Lung (tissue), 12 donors: Measurements from ENCODE around the gene IL1RL1. TPM values are rescaled to one million over a fixed set of nuclear protein-coding genes. Genes with fewer than 3 reads are reported as not detected.

Experiments
- ATAC-seq: fragments of 200-7000 bp; cut with Tn5 transposase; one replicate; pipeline ENCODE4 v1.9.1; 2020; ENCODE audit warnings: moderate number of reproducible peaks; ENCODE audit not compliant: insufficient read depth, low FRiP score
- DNase-seq, 3 donors: peaks; one replicate each; pipeline ENCODE4 v3.0.0-alpha.2; 2013 to 2017
- H3K27ac ChIP-seq, 2 donors: one replicate each; pipeline ENCODE4 v1.5.1; 2013; ENCODE audit warnings: mild to moderate bottlenecking in 2 of 2, moderate library complexity in 2 of 2, control low read depth in 1 of 2, inconsistent platforms in 1 of 2, low read depth in 1 of 2, low read length in 1 of 2
- H3K27me3 ChIP-seq, 3 donors: one replicate each; pipeline ENCODE4 v1.5.1; 2013; ENCODE audit warnings: low read length in 2 of 3; ENCODE audit not compliant: control insufficient read depth in 3 of 3, insufficient read depth in 3 of 3
- H3K36me3 ChIP-seq, 4 donors: one replicate each; pipeline ENCODE4 v1.5.1; 2013; ENCODE audit warnings: low read length in 4 of 4, mild to moderate bottlenecking in 1 of 4, moderate library complexity in 1 of 4; ENCODE audit not compliant: control insufficient read depth in 4 of 4, insufficient read depth in 4 of 4
- H3K4me1 ChIP-seq, 5 donors: one replicate each; pipeline ENCODE4 v1.5.1; 2013; ENCODE audit warnings: low read length in 5 of 5, mild to moderate bottlenecking in 2 of 5, moderate library complexity in 1 of 5; ENCODE audit not compliant: control insufficient read depth in 5 of 5, insufficient read depth in 5 of 5
- H3K4me3 ChIP-seq: one replicate; pipeline ENCODE4 v1.5.1; 2013; ENCODE audit warnings: mild to moderate bottlenecking, control low read depth, moderate library complexity
- H3K9ac ChIP-seq, 2 donors: one replicate each; pipeline ENCODE4 v1.5.1; 2013; ENCODE audit warnings: low read length in 2 of 2, control low read depth in 1 of 2; ENCODE audit not compliant: insufficient read depth in 1 of 2
- H3K9me3 ChIP-seq, 4 donors: one replicate each; pipeline ENCODE4 v1.5.1; 2013; ENCODE audit warnings: low read length in 3 of 4, mild to moderate bottlenecking in 1 of 4, moderate library complexity in 1 of 4; ENCODE audit not compliant: control insufficient read depth in 4 of 4, insufficient read depth in 3 of 4
- WGBS, 2 donors: extraction: QIAGEN DNeasy Blood & Tissue Kit; methylation state at CpG; one replicate each; pipeline ENCODE4 v1.1.7; 2013; 5-methylcytosine and 5-hydroxymethylcytosine counted together
- polyA plus RNA-seq, 2 donors: library from polyadenylated mRNA; stranded (reverse); fragments of 200-250 nt; gene quantifications; one replicate each; pipeline ENCODE4 v1.2.1, GENCODE V29; 2013
- total RNA-seq, 2 donors: library from RNA; depleted of rRNA in 1 of 2; stranded (reverse); fragments of >200 nt in 1 of 2; gene quantifications; one replicate each; pipeline ENCODE4 v1.2.1, GENCODE V29; 2014 to 2021
- TF ChIP-seq, protein P1 (sequence below): IDR thresholded peaks from 2 replicates; pipeline ENCODE4 v1.5.1; 2012; ENCODE audit warnings: mild to moderate bottlenecking; ENCODE audit errors: control extremely low read depth, extremely low read depth
- donor health status: control.
- donor health status: control.
- donor health status: Bipolar disorder and iron deficiency.
- donor health status: healthy.
- donor health status: DM: yes; HTN: yes; CAD: no.

The IL1RL1 gene
- total and polyA plus RNA-seq, 4 donors: 1.5 to 383 (median 77.8) TPM

GRCh38 chr2:102291319-102292075 is 19.9 kb upstream of the IL1RL1 start:
- Histone ChIP-seq H3K27me3 (no peaks in the 10 kb centered on the region), H3K9me3 (no peaks in the 10 kb centered on the region), H3K4me1 (peaks cover 0 to 2% (median 0%) of the 10 kb centered on the region in 5 donors), H3K9ac (no peak overlapping the region), H3K27ac (no peak overlapping the region), H3K4me3 (no peak overlapping the region), H3K36me3 (no peaks in the 10 kb centered on the region)
- ATAC-seq (no peak), DNase-seq (peak; percentile 21 to 36 (median 30))
- TF ChIP-seq, protein P1, sequence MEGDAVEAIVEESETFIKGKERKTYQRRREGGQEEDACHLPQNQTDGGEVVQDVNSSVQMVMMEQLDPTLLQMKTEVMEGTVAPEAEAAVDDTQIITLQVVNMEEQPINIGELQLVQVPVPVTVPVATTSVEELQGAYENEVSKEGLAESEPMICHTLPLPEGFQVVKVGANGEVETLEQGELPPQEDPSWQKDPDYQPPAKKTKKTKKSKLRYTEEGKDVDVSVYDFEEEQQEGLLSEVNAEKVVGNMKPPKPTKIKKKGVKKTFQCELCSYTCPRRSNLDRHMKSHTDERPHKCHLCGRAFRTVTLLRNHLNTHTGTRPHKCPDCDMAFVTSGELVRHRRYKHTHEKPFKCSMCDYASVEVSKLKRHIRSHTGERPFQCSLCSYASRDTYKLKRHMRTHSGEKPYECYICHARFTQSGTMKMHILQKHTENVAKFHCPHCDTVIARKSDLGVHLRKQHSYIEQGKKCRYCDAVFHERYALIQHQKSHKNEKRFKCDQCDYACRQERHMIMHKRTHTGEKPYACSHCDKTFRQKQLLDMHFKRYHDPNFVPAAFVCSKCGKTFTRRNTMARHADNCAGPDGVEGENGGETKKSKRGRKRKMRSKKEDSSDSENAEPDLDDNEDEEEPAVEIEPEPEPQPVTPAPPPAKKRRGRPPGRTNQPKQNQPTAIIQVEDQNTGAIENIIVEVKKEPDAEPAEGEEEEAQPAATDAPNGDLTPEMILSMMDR: no peak
- WGBS, 2 donors: 35 to 63% methylated on average over 4 of the region's 4 CpGs

DNA sequence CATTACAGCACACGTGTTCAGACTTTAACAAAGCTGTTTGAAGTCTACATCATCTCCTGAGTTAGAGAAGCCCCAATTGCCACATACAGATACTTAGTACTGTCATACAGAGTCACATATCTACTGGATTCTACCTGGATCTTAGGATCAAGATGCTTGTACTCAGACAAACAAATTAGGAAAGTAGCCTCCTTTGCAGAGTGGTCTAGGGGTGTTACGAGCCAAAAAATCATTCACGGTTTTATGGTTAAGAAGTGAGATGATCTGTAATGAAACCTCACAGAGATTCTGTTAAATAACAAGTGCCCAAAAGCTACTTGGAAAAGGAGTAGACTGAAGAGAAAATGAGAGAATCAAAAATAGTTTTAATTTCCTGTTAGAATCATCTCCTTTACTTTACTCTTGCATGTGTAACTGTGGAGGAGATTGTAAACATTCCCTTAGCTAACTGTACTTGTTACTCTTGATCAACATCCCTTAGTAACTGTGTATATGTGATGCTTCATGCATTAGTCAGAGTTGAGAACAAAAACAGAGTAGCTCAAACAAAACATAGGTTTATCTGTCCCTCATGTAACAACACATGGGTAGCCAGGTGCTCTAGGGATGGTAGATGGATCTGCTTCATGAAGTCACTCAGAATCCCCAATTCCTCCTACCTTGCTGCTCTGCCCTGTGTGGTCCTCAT is 16.4 kb upstream of the IL1RL1 start:
- peaks cover 0 to 2% (median 0%) of the 10 kb centered on the region in 3 donors for H3K27me3 ChIP-seq
- ATAC-seq: no peak
- no peak overlapping the region for H3K9ac ChIP-seq
- H3K4me3 ChIP-seq: no peak overlapping the region
- WGBS, 2 donors: 87% methylated on average over 3 of the region's 3 CpGs
- TF ChIP-seq, protein P1: no peak
- H3K9me3 ChIP-seq: no peaks in the 10 kb centered on the region
- H3K27ac ChIP-seq: no peak overlapping the region
- DNase-seq: no peak
- H3K36me3 ChIP-seq: no peaks in the 10 kb centered on the region
- H3K4me1 ChIP-seq: peaks cover 0 to 2% (median 0%) of the 10 kb centered on the region in 5 donors

GRCh38 chr2:102295566-102295965 is 15.8 kb upstream of the IL1RL1 start:
- Histone ChIP-seq H3K9ac (no peak overlapping the region), H3K36me3 (no peaks in the 10 kb centered on the region), H3K27ac (no peak overlapping the region), H3K27me3 (peaks cover 0 to 2% (median 0%) of the 10 kb centered on the region in 3 donors), H3K4me3 (no peak overlapping the region), H3K4me1 (peaks cover 0 to 2% (median 0%) of the 10 kb centered on the region in 5 donors), H3K9me3 (no peaks in the 10 kb centered on the region)
- WGBS, 2 donors: 20 to 74% methylated on average over 1 of the region's 1 CpG
- TF ChIP-seq, protein P1: no peak
- DNase-seq (no peak), ATAC-seq (no peak)
